Measurements from ENCODE around the gene PLPPR1.
A peak's percentile ranks its signal among the peaks of the same experiment; 100 is the strongest.
"Not testable (repeated sequence)": the region's sequence is repeated elsewhere in the genome, so short reads cannot be mapped to it uniquely, and the experiment has no call there.

The PLPPR1 gene

GRCh38 chr9:101299901-101300300, 271.4 kb downstream of the PLPPR1 start:
- no peak for DNase-seq (ENCODE audit: low spot score)

GRCh38 chr9:101307051-101307450, 278.5 kb downstream of the PLPPR1 start:
- DNase-seq (ENCODE audit: low spot score), result no peak

GRCh38 chr9:101307524-101308213, 279.1 kb downstream of the PLPPR1 start:
- DNase-seq (ENCODE audit: low spot score), result no peak

GRCh38 chr9:101309139-101309538, 280.6 kb downstream of the PLPPR1 start:
- DNase-seq (ENCODE audit: low spot score), result peak; percentile 24

- DNase-seq (ENCODE audit: low spot score), result no peak
These were observed 282.7 kb downstream of the PLPPR1 start for GRCh38 chr9:101311191-101311590.

GRCh38 chr9:101311758-101312420, 283.4 kb downstream of the PLPPR1 start:
- DNase-seq (ENCODE audit: low spot score), result peak; percentile 91

GRCh38 chr9:101312661-101313060, 284.1 kb downstream of the PLPPR1 start:
- no peak for DNase-seq (ENCODE audit: low spot score)

GRCh38 chr9:101315112-101315450, 286.6 kb downstream of the PLPPR1 start:
- no peak for DNase-seq (ENCODE audit: low spot score)

GRCh38 chr9:101317735-101318134, 289.2 kb downstream of the PLPPR1 start:
- no peak for DNase-seq (ENCODE audit: low spot score)

- DNase-seq (ENCODE audit: low spot score), result no peak
These were observed 294.6 kb downstream of the PLPPR1 start for GRCh38 chr9:101323129-101323528.

- no peak for DNase-seq (ENCODE audit: low spot score)
These were observed 295.8 kb downstream of the PLPPR1 start for GRCh38 chr9:101324245-101324804.

GRCh38 chr9:101325053-101325452, 296.5 kb downstream of the PLPPR1 start:
- DNase-seq (ENCODE audit: low spot score), result no peak

GRCh38 chr9:101326035-101326434, 297.5 kb downstream of the PLPPR1 start:
- DNase-seq (ENCODE audit: low spot score), result no peak

GRCh38 chr9:101326501-101326900, 298.0 kb downstream of the PLPPR1 start:
- DNase-seq (ENCODE audit: low spot score), result no peak

- DNase-seq (ENCODE audit: low spot score), result not testable (repeated sequence)
These were observed 298.9 kb downstream of the PLPPR1 start for GRCh38 chr9:101327422-101327909.

GRCh38 chr9:101332362-101332761, 303.8 kb downstream of the PLPPR1 start:
- DNase-seq (ENCODE audit: low spot score), result no peak

- no peak for DNase-seq (ENCODE audit: low spot score)
These were observed 305.0 kb downstream of the PLPPR1 start for GRCh38 chr9:101333490-101333889.

GRCh38 chr9:101333926-101334702, 305.6 kb downstream of the PLPPR1 start:
- no peak for DNase-seq (ENCODE audit: low spot score)

- no peak for DNase-seq (ENCODE audit: low spot score)
These were observed 307.6 kb downstream of the PLPPR1 start for GRCh38 chr9:101336091-101336490.

- no peak for DNase-seq (ENCODE audit: low spot score)
These were observed 308.7 kb downstream of the PLPPR1 start for GRCh38 chr9:101337237-101337636.

GRCh38 chr9:101341958-101342357, 313.4 kb downstream of the PLPPR1 start:
- DNase-seq (ENCODE audit: low spot score), result no peak

- DNase-seq (ENCODE audit: low spot score), result no peak
These were observed 314.1 kb downstream of the PLPPR1 start for GRCh38 chr9:101342595-101342994.

GRCh38 chr9:101350285-101350684, 321.8 kb downstream of the PLPPR1 start:
- DNase-seq (ENCODE audit: low spot score), result no peak
